ENCODE measurements around the gene HDAC4.
"Not testable (repeated sequence)": the region's sequence is repeated elsewhere in the genome, so short reads cannot be mapped to it uniquely, and the experiment has no call there.

Gene HDAC4

GRCh38 chr2:239069362-239070333 lies 331.2 kb downstream of the HDAC4 start:
- not testable (repeated sequence) for DNase-seq

DNA sequence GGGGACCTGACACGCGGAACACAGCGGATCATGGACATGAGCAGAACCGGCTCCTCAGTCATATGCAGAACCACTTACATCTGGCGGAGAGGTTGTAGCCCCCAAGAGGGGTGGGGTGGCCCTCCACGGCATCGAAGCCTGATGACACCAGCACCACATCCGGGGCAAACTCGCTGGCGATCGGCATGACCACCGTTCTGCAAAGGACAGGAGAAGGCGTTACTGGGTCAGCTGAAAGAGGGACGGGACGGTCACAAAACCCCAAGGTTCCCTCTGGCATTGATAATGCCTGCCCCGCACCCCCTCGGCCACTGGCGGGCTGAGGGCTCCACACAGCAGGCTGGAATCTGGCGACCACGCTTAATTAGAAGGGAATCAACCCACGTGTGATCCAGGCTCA lies 332.4 kb downstream of the HDAC4 start:
- no peak for DNase-seq

- DNase-seq, result no peak
Observed at GRCh38 chr2:239067196-239067865, 333.5 kb downstream of the HDAC4 start.

- DNase-seq, result no peak
Observed at GRCh38 chr2:239066597-239066996, 334.2 kb downstream of the HDAC4 start.

DNA sequence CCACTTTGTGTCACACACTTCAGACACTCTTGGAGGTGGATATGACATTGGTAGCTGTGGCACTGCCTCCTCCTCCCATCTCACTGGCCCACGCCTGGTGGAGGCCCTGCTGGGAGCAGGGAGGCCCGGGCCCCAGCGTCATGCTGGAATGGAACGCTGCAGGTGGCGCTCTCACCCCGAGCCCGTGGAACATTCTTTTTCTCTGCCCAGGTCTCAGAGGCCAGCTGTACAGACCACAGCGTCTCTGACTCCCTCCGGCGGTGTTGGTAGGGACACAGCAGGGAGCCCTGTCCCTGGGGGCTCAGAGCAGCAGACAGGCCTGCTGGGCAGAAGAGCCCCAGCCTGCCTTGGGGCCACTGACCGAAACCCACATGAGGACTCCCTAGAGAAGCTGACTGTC lies 334.9 kb downstream of the HDAC4 start:
- no peak for DNase-seq

GRCh38 chr2:239065537-239065936 lies 335.3 kb downstream of the HDAC4 start:
- DNase-seq, result no peak

DNA sequence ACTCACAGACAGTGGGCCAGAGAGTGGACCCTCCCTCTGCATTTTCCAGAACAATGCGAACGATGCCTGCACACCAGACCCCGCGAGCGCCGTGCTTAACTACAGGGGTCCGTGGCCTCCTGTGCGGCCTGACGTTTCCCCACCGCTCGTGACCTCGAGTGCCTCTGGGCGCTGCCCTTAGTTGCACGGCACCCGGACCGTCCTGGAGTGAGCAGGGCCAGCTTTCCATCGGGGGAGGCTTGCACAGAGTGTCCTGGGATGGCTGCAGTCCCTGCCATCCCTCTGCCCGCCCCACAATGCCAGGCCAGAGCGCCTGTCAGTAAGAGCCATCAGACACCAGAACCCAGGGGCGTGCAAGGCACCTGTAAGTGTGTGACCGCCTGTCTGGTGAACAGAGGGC lies 335.9 kb downstream of the HDAC4 start:
- DNase-seq, result no peak

DNA sequence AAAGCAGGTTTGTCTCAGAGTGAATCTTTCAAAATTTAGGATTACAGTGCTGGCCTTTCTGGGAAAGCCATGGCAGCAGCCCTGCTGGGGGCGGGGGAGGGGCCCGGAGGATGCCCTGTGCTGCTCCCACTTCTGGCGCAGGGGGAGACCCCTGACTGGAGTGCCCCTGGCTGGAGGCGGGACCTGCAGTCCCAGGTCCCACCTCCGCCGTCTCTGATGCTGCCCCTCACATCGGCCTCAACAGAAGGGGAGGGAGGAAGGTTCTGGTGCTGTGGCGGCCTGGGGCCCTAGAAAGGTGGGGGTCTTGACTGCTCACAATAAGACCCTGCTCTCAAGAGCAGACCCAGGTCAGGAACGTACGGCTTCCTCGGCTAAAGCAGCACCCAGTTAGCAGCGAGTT lies 336.6 kb downstream of the HDAC4 start:
- DNase-seq, result no peak

GRCh38 chr2:239062743-239063142 lies 338.1 kb downstream of the HDAC4 start:
- DNase-seq, result no peak

GRCh38 chr2:239061824-239062570 lies 338.8 kb downstream of the HDAC4 start:
- DNase-seq, result no peak

- no peak for DNase-seq
Observed at GRCh38 chr2:239061121-239061666, 339.6 kb downstream of the HDAC4 start.

DNA sequence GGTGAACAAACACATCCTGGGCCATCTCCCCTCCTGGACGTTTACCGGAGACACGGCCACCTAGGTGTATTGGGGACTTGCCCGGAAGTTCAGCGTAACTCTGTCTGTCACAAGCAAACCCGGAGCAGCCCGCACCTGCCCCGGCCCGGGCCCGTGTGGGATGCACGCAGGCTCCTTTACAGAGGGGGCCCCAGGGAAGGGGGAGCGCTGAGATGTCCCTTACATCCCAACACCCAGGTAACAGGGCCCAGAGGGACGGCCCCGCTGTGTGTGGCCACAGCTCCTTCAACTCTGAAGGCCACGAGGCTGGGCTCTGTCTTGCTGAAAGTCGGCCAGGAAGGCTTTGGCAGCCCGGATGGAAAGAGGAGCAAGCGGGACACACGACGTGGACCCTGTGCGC lies 340.1 kb downstream of the HDAC4 start:
- no peak for DNase-seq

DNA sequence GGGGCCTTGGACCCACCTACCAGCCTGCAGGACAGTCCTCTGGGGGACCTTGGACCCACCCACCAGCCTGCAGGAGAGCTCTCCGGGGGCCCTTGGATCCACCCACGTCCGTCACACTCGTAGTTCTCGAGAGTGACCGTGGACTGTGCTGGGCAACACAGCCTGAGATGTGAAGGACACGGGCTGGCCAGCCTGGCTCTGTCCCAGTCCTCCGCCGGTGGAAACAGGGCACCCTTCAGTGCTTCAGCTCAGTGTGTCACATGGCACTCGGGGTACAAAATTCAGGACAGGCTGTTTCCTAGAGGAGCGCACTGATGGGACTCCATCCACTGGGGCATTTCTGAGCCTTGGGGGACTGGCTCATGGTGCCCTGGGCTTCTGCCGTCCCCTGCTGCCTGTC lies 341.0 kb downstream of the HDAC4 start:
- DNase-seq, result no peak

DNA sequence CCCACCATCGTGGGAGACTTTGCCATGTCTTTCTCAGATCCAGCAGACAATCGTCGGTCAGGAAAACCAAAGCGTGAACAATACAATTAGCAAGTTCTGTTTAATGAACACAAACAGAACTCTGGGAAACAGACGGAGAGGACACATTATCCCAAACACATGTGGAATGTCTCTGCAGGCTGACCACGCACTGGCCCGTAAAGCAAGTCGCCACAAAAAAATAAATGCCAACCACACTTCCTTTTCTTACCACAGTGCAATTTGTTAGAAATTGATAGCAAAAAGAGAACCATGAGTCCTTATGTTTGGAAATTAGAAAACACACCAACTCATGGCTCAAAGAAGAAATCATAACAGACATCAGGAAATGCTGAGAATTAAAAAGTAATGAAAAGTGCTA lies 342.1 kb downstream of the HDAC4 start:
- no peak for DNase-seq

DNA sequence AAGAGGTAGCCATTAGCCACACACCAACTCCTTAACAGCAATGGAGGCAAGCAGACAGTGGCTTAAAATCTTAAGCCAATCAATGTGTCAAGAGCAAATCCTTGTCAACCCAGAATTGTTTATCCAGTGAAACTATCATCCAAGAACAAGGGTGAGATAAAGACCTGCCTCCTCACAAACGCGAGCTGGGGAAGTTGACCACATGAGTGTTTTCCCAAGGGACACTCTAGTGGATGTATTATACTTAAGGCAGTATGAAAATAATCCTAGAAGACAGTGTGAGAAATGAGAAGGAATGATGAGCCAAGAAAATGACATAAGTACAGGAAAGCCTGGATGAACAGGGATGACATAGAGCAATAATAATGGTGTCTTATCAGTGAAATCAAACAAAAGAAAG lies 343.3 kb downstream of the HDAC4 start:
- DNase-seq, result no peak

- DNase-seq, result no peak
Observed at GRCh38 chr2:239056611-239057010, 344.2 kb downstream of the HDAC4 start.

DNA sequence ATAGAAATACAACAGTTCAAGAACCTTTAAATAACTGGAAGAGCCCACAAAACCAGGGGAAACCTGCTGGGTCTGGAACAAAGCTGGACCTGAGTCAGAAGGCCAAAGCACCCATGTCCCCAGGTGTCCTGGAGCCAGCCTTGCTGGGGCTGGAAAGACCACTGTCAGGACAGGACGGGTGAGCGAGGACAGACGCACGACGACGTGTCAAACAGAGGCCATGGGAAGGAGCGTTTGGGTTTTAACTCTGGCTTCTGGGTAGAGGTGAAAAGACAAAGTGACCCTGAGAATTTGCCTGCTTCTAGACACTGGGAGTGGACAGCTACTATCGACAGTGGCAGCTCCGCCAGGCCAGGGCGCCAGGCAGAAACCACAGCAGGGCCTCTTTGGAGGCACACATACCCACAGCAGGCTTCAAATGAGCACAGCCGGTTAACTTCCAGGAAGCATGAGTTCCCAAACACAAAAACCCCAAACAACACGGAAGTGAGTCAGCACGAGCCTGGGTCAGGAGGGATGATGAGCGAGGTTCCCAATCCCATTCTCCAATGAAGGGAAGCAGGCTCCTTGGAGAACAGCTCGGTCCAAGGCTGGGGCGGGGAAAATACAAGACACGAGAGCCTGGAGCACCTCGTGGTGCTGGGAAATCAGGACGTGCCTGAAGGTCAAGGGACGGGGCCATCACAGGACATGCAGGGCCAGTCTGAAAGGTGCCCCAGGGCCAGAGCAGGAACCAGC lies 344.9 kb downstream of the HDAC4 start:
- no peak for DNase-seq

DNA sequence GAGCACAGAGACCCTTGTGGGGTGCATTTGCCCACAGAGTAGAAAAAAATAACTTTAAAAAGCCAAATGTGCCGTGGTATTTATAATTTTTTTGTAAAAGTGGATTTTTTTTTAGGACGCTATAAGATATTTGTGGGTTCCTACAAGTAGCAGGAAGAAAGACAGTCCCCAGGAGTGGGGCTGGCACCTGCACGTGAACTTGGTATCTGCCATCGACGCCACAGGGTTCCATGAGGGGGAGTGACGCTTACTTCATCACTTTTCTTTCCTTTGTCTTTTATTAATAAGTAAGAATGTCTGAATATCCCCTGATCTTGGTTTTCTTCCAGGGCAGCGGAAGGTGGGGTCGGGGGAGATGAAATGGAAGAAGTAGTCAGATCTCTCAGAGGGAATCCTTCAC lies 345.9 kb downstream of the HDAC4 start:
- no peak for DNase-seq

DNA sequence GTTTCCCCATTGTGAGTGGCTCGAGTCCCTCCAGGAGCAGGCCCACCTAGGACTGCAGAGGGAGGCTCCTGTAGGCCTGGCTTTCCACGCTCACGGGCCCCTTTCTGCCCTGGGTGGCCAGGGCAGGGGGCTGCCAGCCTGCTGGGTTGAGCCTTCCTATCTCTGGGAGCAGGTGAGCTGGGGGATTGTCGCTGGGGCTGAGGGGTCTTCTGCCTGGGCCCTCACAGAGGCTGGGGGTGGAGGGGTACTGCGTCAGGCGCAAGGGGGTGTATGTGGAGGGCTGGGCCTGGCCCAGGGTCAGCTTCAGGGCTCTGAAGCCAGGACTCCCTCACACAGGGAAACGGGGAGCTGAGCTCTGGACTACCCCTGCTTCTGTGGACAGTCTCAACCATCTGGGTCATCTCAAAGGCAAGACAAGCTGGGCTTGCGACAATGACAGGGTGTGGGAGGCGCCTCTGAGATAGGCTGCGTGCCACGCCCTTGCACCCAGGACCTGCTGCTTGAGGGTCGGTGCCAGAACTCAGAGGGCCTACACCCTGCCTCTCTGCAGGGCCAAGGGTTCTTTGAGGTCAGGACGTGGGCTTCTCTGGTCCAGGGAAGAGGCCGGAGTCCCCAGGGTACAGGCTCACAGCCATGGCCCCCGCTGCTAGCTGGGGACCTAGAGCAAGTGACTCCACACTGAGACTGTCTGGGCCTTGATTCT lies 346.9 kb downstream of the HDAC4 start:
- DNase-seq, result no peak

- DNase-seq, result no peak
Observed at GRCh38 chr2:239052798-239053665, 347.8 kb downstream of the HDAC4 start.

Data from right forelimb (tissue), 1 donor.